Ascending aorta (tissue), 2 donors: Measurements from ENCODE around the gene EP400. TPM values are rescaled to one million over a fixed set of nuclear protein-coding genes. Genes with fewer than 3 reads are reported as not detected.

Experiments used
- DNase-seq, 2 donors: peaks; one replicate each; pipeline ENCODE4 v3.0.0-alpha.2; 2019; ENCODE audit warnings: low spot score in 2 of 2
- H3K27ac ChIP-seq, 2 donors: fragments of 200-600 bp; sonication (generic); one replicate each; pipeline ENCODE4 v1.5.1; 2016 to 2017; ENCODE audit warnings: mild to moderate bottlenecking in 1 of 2
- H3K27me3 ChIP-seq: fragments of 200-600 bp; sonication (generic); one replicate; pipeline ENCODE4 v1.5.1; 2017
- H3K36me3 ChIP-seq, 2 donors: fragments of 200-600 bp; sonication (generic); one replicate each; pipeline ENCODE4 v1.5.1; 2016
- H3K4me1 ChIP-seq, 2 donors: fragments of 200-600 bp; sonication (generic); one replicate each; pipeline ENCODE4 v1.5.1; 2016 to 2017; ENCODE audit warnings: mild to moderate bottlenecking in 1 of 2
- H3K4me3 ChIP-seq, 2 donors: fragments of 200-600 bp; sonication (generic); one replicate each; pipeline ENCODE4 v1.5.1; 2016 to 2017; ENCODE audit warnings: mild to moderate bottlenecking in 1 of 2
- H3K9me3 ChIP-seq, 2 donors: fragments of 200-600 bp; sonication (generic); one replicate each; pipeline ENCODE4 v1.5.1; 2016
- CTCF ChIP-seq, 3 experiments: fragments of 200-600 bp in 2 of 3; fragments of 450-650 bp in 1 of 3; sonication (generic) in 2 of 3; IDR thresholded peaks; one replicate each; pipeline ENCODE4 v1.5.1; 2016 to 2019; ENCODE audit warnings: antibody characterized with exemption in 3 of 3, mild to moderate bottlenecking in 1 of 3, moderate library complexity in 1 of 3
- intact Hi-C: fragments of 100-400 bp; cut with DNase I; formaldehyde crosslinking; loops from one replicate; pipeline ENCODE4 v1.15.1; 2023
- total RNA-seq: library from RNA; depleted of rRNA; stranded (reverse); fragments of >200 nt; gene quantifications from one replicate; pipeline ENCODE4 v1.1.0, GENCODE V29; 2016

EP400 gene
- total RNA-seq, 1 donor from 2014 or later: 23.3 TPM

GRCh38 chr12:132021031-132021871, 71.5 kb downstream of the EP400 start:
- H3K27ac ChIP-seq: no peak overlapping the region
- no peaks in the 10 kb centered on the region for H3K27me3 ChIP-seq
- H3K9me3 ChIP-seq: no peaks in the 10 kb centered on the region
- peak in 1 of 2 donors; percentile 59 for DNase-seq
- H3K4me1 ChIP-seq: no peaks in the 10 kb centered on the region
- no peak for TF ChIP-seq CTCF (IDR thresholded peaks at IDR 0.05)
- intact Hi-C loops: no loop called here
- peaks cover 85 to 86% of the 10 kb centered on the region in 2 donors for H3K36me3 ChIP-seq
- no peak overlapping the region for H3K4me3 ChIP-seq

- H3K4me3 ChIP-seq: no peak overlapping the region
- H3K27me3 ChIP-seq: no peaks in the 10 kb centered on the region
- TF ChIP-seq CTCF (IDR thresholded peaks at IDR 0.05): no peak
- H3K36me3 ChIP-seq: peaks cover 85 to 86% of the 10 kb centered on the region in 2 donors
- no peak overlapping the region for H3K27ac ChIP-seq
- no peaks in the 10 kb centered on the region for H3K4me1 ChIP-seq
- no peaks in the 10 kb centered on the region for H3K9me3 ChIP-seq
- intact Hi-C loops: no loop called here
- peak in 1 of 2 donors; percentile 12 for DNase-seq
Measured at GRCh38 chr12:132021965-132022364, 72.2 kb downstream of the EP400 start.

- H3K36me3 ChIP-seq: peaks cover 85 to 86% of the 10 kb centered on the region in 2 donors
- H3K4me3 ChIP-seq: no peak overlapping the region
- no peak for DNase-seq
- no peaks in the 10 kb centered on the region for H3K9me3 ChIP-seq
- no peaks in the 10 kb centered on the region for H3K4me1 ChIP-seq
- TF ChIP-seq CTCF (IDR thresholded peaks at IDR 0.05): no peak
- no peaks in the 10 kb centered on the region for H3K27me3 ChIP-seq
- no peak overlapping the region for H3K27ac ChIP-seq
- intact Hi-C loops: no loop called here
Measured at GRCh38 chr12:132023658-132024057, 73.9 kb downstream of the EP400 start.

- Histone ChIP-seq H3K9me3 (no peaks in the 10 kb centered on the region), H3K36me3 (peaks cover 85 to 86% of the 10 kb centered on the region in 2 donors), H3K4me1 (no peaks in the 10 kb centered on the region), H3K4me3 (no peak overlapping the region), H3K27ac (no peak overlapping the region), H3K27me3 (no peaks in the 10 kb centered on the region)
- DNase-seq: no peak
- TF ChIP-seq CTCF (IDR thresholded peaks at IDR 0.05): no peak
- intact Hi-C loops: no loop called here
Measured at GRCh38 chr12:132024758-132025157, 75.0 kb downstream of the EP400 start.

- Histone ChIP-seq H3K27ac (no peak overlapping the region), H3K27me3 (no peaks in the 10 kb centered on the region), H3K36me3 (peaks cover 85 to 87% of the 10 kb centered on the region in 2 donors), H3K4me3 (no peak overlapping the region), H3K4me1 (no peaks in the 10 kb centered on the region), H3K9me3 (no peaks in the 10 kb centered on the region)
- no peak for TF ChIP-seq CTCF (IDR thresholded peaks at IDR 0.05)
- no peak for DNase-seq
- intact Hi-C loops: no loop called here
Measured at GRCh38 chr12:132025526-132025925, 75.8 kb downstream of the EP400 start.
